Activated CD4-positive, CD25-positive, alpha-beta regulatory T cell (primary cell): ENCODE measurements around the gene RPL36AL.
A peak's percentile ranks its signal among the peaks of the same experiment; 100 is the strongest.
"Not testable (repeated sequence)": the region's sequence is repeated elsewhere in the genome, so short reads cannot be mapped to it uniquely, and the experiment has no call there.

Experiments
- DNase-seq, 4 experiments: peaks; one replicate each; lab custom pipeline; 2025; lab: John Stamatoyannopoulos, UW

Gene RPL36AL

DNA sequence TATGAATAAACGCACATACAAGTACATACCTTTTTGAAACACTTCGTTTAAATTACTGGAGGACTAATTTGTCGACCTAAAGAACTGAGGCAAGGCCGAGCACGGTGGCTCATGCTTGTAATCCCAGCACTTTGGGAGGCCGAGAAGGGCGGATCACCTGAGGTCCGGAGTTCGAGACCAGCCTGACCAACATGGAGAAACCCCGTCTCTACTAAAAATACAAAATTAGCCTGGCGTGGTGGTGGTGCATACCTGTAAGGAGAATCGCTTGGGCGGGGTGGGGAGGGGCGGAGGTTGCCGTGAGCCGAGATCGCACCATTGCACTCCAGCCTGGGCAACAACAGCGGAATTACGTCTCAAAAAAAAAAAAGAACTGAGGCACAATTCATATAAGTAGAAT, 1.2 kb downstream of the RPL36AL start:
- not testable (repeated sequence) for DNase-seq

DNA sequence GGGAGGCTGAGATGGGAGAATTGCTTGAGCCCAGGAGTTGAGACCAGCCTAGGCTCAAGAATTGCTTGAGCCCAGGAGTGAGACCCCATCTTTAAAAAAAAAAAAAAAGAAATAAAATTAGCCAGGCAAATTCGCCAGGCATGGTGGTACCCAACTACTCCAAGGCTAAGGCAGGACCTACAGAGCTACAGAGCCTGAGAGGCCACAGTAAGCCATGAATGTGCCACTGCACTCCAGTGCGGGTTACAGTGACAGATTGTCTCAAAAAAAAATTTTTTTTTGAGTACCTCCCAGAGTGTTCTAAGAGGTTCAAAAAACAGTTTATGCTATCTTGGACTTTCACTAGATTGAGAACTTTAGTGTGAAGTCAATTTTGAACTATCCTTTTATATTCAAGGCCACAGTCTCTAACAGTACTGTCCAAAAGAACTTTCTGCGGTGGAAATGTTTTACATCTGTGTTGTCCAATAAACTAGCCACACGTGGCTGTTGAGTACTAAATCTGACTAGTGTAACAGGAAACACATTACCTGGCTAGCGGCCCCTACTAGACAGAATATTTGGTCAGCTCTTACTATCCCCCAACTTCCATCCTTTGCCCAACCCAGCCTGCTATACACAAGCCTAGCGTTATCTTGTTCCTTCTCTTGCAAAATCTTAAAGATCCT, 2.4 kb downstream of the RPL36AL start:
- DNase-seq, result no peak

GRCh38 chr14:49615776-49616175, 4.7 kb downstream of the RPL36AL start:
- no peak for DNase-seq

DNA sequence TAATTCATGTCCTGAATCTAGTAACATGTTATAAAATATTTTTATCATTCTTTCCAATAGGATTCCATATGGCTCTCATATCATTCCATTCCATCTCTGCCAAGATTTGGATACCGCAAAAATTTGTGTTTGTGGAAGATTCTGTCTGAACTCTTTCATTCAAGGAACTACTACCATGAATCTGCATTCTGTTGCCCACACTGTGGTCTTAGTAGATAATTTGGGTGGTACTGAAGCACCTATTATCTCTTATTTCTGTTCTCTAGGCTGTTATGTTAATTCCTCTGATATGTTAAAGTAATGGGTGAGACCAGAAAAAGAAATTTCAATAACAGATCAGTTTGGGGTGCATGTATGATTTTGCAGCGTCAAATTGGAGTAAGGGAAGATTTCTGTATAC, 6.2 kb downstream of the RPL36AL start:
- DNase-seq, result no peak

- DNase-seq, result no peak
Measured at GRCh38 chr14:49612671-49613070, 7.8 kb downstream of the RPL36AL start.

DNA sequence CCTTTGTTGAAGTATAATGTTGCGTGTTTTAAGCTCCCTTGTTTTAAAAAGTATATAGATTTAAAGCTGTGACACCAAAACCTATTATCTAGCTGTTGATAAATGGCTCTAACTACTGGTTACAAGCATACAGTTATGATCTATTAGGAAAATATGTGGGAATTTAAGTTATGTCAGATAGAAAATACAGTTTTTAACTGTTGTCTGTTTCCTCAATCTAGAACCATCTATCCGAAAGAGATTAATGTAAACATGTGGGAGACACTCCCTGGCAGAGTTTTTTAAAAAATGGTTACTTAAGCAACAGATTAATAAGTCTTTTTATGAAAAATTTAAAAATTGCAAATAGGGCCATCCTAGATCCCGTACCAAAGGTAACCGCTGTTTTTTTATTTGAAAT, 8.2 kb downstream of the RPL36AL start:
- no peak for DNase-seq

DNA sequence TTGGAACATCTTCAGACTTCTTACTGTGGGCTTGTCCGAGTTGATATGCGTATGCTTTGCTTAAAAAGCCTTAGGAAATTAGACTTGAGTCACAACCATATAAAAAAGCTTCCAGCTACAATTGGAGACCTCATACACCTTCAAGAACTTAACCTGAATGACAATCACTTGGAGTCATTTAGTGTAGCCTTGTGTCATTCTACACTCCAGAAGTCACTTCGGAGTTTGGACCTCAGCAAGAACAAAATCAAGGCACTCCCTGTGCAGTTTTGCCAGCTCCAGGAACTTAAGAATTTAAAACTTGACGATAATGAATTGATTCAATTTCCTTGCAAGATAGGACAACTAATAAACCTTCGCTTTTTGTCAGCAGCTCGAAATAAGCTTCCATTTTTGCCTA, 12.8 kb downstream of the RPL36AL start:
- no peak for DNase-seq

DNA sequence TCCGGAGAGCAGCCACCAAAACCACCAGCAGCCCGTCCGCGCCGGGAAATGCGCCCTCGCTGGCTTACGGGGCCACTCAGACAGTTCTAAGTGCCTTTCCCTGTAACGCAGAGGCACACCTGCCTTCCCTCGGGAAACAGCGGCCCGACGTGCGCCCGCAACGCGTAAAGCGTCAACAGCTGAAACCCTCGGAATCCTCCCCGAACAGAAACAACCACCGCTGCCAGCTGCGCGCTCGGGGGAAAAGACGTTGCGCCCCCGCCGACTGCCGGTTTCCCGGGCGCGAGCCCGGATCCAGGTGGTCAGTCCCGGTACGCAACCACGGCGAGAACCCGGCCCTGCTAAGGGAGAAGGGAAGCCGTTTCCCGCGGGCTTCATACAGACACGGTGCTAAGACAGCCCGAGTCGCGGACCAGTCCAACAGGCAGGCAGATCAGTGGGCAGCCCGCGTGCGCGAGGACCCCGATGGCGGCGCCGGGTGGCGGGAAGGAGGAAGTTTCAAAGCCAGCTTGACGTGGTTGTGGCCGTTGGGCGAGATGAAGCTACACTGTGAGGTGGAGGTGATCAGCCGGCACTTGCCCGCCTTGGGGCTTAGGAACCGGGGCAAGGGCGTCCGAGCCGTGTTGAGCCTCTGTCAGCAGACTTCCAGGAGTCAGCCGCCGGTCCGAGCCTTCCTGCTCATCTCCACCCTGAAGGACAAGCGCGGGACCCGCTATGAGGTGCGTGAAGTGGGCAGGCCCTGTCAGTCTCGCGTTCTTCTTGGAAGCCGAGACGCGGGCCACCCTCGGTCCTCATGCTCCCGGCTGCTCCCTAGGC, 21.7 kb downstream of the RPL36AL start, which contains the start of gene LRR1:
Gene LRR1, plus strand, starts transcription at position 456 of the 816 bp plus-strand sequence. Its CDS starts 81 bp downstream, at position 537.
- DNase-seq, result peak; percentile 71 to 81 (median 76)

DNA sequence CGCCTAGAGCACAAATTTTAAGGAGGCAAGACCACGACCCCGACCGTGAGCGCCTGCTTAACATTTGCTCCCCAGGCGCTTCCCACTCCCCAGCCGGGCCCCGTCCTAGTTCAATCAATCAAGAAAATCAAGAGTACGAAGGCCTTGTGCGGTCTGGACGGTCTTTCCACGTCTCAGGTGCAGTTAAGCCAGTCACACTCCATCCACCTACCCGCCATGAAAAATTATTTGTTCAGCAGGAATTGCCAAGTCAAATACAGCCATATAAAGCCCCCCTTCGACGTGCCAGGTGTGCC, 22.3 kb downstream of the RPL36AL start:
- no peak for DNase-seq

DNA sequence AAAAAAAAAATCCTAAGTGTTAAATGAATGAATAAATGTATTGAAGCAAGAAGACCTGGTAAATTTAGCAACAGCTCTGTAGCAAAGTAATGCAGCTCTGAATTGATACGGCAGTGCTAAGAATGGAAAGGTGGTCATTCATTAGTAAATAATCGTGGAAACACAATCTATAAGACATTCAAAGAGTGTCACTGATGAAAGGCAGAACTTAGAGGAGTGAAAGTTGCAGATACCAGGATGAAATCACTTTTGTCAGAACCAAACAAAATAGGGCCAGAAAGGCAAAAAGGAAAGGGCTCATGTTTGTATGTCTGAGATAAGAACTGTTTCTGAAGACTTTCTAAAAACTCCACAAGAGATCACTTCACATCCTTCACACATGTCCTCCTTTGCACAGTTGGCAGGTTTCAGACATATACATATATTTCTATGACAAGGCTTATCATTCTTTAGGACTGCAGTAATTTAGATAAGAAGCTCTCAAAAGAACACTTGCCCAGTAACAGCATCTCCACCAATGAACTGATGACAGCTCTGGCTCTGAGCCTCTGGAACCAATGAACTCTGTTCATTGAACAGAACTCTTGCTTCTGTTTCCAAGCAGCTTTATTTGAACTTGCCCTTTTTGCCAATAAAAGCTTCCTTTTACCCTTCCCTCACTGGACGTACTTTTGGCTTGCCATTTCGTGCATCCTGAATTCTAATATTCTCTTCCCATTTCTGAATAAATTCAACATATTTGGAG, 25.9 kb downstream of the RPL36AL start:
- no peak for DNase-seq

- no peak for DNase-seq
Measured at GRCh38 chr14:49593016-49593415, 27.4 kb downstream of the RPL36AL start.

DNA sequence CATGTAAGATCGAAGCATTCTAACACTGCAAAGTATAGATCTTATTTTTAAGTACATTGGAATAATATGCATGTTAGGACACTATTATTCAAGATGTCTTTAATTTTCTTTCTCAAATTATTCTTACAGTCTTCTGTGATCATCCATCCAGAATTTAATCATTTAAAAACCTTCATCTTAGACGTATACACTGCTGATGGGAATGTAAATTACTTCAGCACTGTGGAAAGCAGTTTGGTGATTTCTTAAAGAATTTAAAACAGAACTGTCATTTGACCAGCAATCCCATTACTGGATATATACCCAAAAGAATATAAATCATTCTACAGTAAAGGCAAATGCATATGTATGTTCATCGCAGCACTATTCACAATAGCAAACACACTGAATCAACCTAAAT, 31.0 kb downstream of the RPL36AL start:
- no peak for DNase-seq

- peak in 2 of 4 experiments; percentile 36 to 41 for DNase-seq
Measured at GRCh38 chr14:49586673-49587460, 33.6 kb downstream of the RPL36AL start.

GRCh38 chr14:49585803-49586672, 34.4 kb downstream of the RPL36AL start, which contains the start of gene RPS29:
RPS29 (minus strand) TSS chr14:49586380; CDS start chr14:49586346, 34 bp downstream.
- peak; percentile 93 to 98 (median 94) for DNase-seq

- DNase-seq, result peak in 1 of 4 experiments; percentile 10
Measured at GRCh38 chr14:49584981-49585640, 35.3 kb downstream of the RPL36AL start.

- no peak for DNase-seq
Measured at GRCh38 chr14:49584058-49584457, 36.4 kb downstream of the RPL36AL start.

- DNase-seq, result no peak
Measured at GRCh38 chr14:49583629-49584028, 36.8 kb downstream of the RPL36AL start.

DNA sequence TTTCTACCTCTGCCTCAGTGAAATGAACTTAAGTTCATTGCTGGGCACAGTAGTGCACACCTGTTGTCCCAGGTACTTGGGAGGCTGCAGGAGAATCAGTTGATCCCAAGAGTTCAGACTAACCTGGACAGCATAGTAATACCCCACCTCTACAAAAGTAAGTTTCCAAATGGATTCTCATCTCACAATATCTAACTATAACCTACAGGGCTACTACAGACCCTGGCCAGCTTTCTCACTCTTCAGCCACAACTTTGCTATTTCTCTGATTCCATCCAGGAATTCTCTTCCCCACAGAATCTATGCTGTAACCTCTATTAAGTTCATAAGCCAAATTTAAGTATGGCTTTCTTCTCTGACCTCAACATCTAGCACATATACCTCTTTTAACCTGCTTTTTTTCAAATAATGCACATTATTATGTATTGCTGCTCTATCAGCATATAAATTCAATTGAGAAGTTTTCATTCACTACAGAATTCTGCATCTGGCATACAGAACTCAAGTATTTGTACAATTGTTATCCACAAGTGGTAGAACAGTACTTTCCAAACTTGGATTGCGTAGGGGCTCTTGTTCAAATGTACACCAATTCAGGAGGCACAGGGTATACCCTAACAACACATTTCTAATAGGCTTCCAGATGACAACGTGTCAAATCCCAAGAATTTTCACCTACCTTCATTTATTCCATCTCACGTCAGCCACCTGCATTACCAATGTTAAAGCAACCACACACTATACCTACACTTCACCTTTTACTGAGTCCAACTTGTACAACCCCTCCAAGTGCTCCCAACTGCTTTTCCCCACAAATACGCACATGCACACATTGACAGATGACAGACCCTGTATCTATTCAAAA, 38.1 kb downstream of the RPL36AL start:
- no peak for DNase-seq
